ENCODE results near the gene MLLT10. TPM values are rescaled to one million over a fixed set of nuclear protein-coding genes. Genes with fewer than 3 reads are reported as not detected.

Gene MLLT10
- total RNA-seq, 6 donors from 2014 or later: 40.1 to 63.9 (median 53.9) TPM

DNA sequence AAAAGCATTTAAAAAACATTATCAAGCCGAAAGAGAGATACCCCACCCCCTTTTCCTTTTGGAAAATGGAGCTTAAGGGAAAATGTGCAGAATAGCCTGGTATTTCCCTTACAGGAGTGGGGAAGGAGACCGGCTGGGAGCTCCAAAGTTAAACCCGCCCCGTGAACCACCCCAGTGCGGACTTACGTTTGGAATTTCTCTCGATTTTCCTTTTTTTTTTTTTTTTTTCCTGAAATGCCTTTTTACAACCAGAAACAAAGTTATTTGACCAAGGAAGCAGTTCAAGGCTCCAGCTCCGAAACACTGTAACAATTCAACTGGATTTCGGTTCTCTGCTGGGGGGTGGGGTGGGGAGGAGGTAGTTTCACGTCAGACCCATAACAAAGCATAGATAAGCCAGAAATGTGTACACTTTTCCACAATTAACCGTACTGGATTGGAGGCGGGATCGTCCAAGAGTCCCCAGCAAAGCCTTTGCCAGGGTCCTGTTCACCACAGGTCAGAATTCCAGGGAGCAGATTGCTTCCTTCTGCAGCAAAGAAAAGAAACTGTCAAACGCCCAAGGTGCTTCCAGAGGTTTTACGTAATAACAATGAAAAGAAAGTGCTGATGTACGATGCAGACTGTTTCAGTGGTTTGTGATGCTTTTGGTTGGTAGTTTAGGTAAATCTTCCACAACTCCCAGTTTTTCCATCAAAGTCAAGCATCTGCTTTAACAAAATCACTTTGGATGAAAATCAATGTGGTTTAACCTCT, 15.2 kb upstream of the MLLT10 start:
- no peak for DNase-seq
- H3K4me1 ChIP-seq: peaks cover 18 to 50% (median 30%) of the 10 kb centered on the region in 4 donors
- H3K27ac ChIP-seq: peak overlapping the region; percentile 24 to 83 (median 67)
- TF ChIP-seq, protein P1, sequence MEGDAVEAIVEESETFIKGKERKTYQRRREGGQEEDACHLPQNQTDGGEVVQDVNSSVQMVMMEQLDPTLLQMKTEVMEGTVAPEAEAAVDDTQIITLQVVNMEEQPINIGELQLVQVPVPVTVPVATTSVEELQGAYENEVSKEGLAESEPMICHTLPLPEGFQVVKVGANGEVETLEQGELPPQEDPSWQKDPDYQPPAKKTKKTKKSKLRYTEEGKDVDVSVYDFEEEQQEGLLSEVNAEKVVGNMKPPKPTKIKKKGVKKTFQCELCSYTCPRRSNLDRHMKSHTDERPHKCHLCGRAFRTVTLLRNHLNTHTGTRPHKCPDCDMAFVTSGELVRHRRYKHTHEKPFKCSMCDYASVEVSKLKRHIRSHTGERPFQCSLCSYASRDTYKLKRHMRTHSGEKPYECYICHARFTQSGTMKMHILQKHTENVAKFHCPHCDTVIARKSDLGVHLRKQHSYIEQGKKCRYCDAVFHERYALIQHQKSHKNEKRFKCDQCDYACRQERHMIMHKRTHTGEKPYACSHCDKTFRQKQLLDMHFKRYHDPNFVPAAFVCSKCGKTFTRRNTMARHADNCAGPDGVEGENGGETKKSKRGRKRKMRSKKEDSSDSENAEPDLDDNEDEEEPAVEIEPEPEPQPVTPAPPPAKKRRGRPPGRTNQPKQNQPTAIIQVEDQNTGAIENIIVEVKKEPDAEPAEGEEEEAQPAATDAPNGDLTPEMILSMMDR (IDR thresholded peaks at IDR 0.05): no peak
- TF ChIP-seq POLR2A (IDR thresholded peaks at IDR 0.05): no peak
- TF ChIP-seq EP300 (IDR thresholded peaks at IDR 0.05): no peak
- TF ChIP-seq POLR2AphosphoS5 (IDR thresholded peaks at IDR 0.05): no peak
- H3K27me3 ChIP-seq: peaks cover 0 to 15% (median 6%) of the 10 kb centered on the region in 4 donors
- H3K9me3 ChIP-seq: no peaks in the 10 kb centered on the region
- 19 to 37% methylated on average over 16 of the region's 16 CpGs for WGBS, 2 donors
- ATAC-seq (ENCODE audit: low FRiP score in 2 of 2): no peak
- peak overlapping the region in 3 of 4 donors; percentile 52 to 67 (median 53) for H3K4me3 ChIP-seq
- H3K36me3 ChIP-seq: no peaks in the 10 kb centered on the region

DNA sequence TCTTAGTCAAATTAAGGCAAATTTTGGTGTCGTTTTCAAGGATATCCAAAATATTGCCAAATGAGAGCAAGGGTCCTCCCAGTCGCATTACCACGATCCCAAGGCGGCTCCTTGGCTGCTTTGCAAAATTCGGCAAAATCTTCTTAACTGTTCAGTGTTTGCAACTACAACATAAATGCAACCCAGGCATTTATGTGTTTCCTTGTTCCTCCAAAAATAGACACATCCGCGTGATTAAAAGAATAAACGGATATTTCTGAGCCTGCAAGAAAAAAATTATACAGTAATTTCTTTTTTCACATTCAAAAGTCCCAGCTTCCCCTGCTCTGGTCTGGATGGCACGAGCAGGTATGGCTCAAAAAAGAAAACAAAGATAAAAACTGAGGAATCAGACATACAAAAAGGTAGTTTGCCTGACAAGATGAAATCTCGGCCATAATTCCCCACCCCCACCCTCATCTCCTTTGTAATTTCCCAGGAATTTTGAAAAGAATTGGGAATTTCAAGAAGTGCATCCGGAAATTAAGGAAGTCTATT, 14.6 kb upstream of the MLLT10 start:
- no peak for DNase-seq
- Histone ChIP-seq H3K4me3 (peak overlapping the region in 3 of 4 donors; percentile 52 to 67 (median 53)), H3K4me1 (peaks cover 18 to 50% (median 30%) of the 10 kb centered on the region in 4 donors), H3K27me3 (peaks cover 0 to 15% (median 6%) of the 10 kb centered on the region in 4 donors), H3K9me3 (no peaks in the 10 kb centered on the region), H3K36me3 (no peaks in the 10 kb centered on the region), H3K27ac (peak overlapping the region; percentile 24 to 83 (median 67))
- TF ChIP-seq, protein P1 (IDR thresholded peaks at IDR 0.05): no peak
- TF ChIP-seq POLR2AphosphoS5 (IDR thresholded peaks at IDR 0.05) (no peak), POLR2A (IDR thresholded peaks at IDR 0.05) (no peak), EP300 (IDR thresholded peaks at IDR 0.05) (no peak)
- ATAC-seq (ENCODE audit: low FRiP score in 2 of 2): no peak
- WGBS, 2 donors: 26 to 27% methylated on average over 11 of the region's 11 CpGs

DNA sequence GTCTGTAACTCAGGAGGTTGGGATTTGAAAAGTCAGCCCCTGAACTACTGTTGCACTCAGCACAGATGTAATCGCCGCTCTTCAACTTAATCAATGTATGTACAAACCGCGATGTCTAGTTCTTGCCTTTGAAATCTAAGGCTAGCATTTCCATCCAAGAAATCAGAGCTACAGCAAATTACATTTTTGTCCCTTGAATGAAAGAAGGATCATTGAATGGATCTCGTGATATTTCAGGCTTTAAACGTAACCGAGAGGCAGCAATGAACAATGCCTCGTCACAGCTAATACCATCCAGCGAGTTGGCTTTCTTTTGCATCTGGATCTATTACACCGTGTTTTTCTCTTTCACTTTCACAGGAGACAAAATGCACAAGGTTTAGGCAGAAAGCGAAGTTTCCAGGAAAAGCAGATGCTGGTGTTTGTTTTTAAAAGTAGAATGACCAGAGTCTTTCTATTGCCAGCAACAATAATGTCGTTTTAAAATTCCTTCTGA, 14.0 kb upstream of the MLLT10 start:
- no peak for DNase-seq
- Histone ChIP-seq H3K27me3 (peaks cover 0 to 15% (median 6%) of the 10 kb centered on the region in 4 donors), H3K4me3 (peak overlapping the region in 3 of 4 donors; percentile 52 to 67 (median 53)), H3K27ac (peak overlapping the region; percentile 24 to 83 (median 67)), H3K4me1 (peaks cover 18 to 50% (median 29%) of the 10 kb centered on the region in 4 donors), H3K36me3 (no peaks in the 10 kb centered on the region), H3K9me3 (no peaks in the 10 kb centered on the region)
- ATAC-seq (ENCODE audit: low FRiP score in 2 of 2): peak in 1 of 2 donors; percentile 27
- no peak for TF ChIP-seq EP300 (IDR thresholded peaks at IDR 0.05)
- TF ChIP-seq, protein P1 (IDR thresholded peaks at IDR 0.05): no peak
- TF ChIP-seq POLR2AphosphoS5 (IDR thresholded peaks at IDR 0.05): peak in 1 of 2 donors; percentile 34
- TF ChIP-seq POLR2A (IDR thresholded peaks at IDR 0.05): no peak
- 5 to 6% methylated on average over 12 of the region's 12 CpGs for WGBS, 2 donors

DNA sequence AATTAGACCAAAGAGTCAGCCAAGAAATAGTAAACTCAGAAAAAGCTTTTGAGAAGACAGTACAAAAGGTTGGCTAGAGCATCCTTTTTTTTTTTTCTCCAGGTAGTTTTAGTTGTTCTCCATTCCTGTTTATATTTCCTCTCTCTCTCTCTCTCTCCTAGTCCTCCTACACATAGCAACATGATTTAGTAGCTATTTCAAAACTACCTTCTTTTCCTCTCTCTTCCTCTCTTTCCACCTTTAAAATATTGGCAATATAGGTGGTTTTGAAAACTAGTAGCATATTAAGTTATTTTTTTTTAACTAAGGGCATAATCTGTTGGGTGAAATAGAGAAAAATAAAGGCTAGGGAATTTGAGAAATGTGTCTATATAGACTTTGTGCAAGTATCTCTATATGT, 13.5 kb upstream of the MLLT10 start:
- Histone ChIP-seq H3K4me1 (peaks cover 18 to 45% (median 28%) of the 10 kb centered on the region in 4 donors), H3K27me3 (peaks cover 0 to 15% (median 6%) of the 10 kb centered on the region in 4 donors), H3K4me3 (peak overlapping the region in 3 of 4 donors; percentile 52 to 67 (median 53)), H3K36me3 (no peaks in the 10 kb centered on the region), H3K9me3 (no peaks in the 10 kb centered on the region), H3K27ac (peak overlapping the region; percentile 24 to 83 (median 67))
- DNase-seq (no peak), ATAC-seq (ENCODE audit: low FRiP score in 2 of 2) (no peak)
- TF ChIP-seq, protein P1 (IDR thresholded peaks at IDR 0.05): no peak
- TF ChIP-seq POLR2AphosphoS5 (IDR thresholded peaks at IDR 0.05) (no peak), POLR2A (IDR thresholded peaks at IDR 0.05) (no peak), EP300 (IDR thresholded peaks at IDR 0.05) (no peak)
